Measurements from ENCODE around the gene PPP2R5C. TPM values are rescaled to one million over a fixed set of nuclear protein-coding genes. Genes with fewer than 3 reads are reported as not detected.

PPP2R5C gene
- total RNA-seq, 6 donors from 2014 or later, result 105 to 208 (median 133) TPM

DNA sequence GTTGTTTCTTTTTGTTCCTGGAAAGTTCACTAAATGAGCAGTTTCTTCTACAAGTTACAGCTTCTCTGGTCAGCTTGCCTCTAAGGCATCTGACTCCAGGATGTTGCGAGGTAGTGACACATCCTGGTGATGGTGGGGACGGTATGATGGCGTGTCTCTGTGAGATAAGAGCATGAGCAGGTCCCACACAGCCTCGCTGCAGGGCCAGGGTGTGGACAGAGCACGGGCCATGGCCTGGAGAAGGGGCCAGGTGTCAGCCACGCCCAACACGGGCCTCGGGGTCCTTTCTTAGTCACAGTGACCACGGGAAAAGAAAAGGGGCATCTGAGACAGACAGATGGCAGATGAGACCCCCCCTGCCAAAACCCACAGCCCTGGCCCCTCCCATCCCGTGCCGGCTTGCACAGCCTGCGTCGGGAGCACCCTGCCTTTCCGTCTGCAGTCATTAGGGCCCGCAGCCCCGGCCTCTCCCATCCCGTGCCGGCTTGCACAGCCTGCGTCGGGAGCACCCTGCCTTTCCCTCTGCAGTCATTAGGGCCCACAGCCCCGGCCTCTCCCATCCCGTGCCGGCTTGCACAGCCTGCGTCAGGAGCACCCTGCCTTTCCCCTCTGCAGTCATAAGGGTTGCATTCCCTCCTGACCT lies 123.5 kb downstream of the PPP2R5C start:
- Histone ChIP-seq H3K9me3 (no peaks in the 10 kb centered on the region), H3K4me1 (no peaks in the 10 kb centered on the region), H3K4me3 (no peak overlapping the region), H3K27me3 (no peaks in the 10 kb centered on the region), H3K36me3 (peaks cover 19 to 78% (median 54%) of the 10 kb centered on the region in 4 donors), H3K27ac (no peak overlapping the region)
- no peak for TF ChIP-seq POLR2A (IDR thresholded peaks at IDR 0.05)
- TF ChIP-seq, protein P1, sequence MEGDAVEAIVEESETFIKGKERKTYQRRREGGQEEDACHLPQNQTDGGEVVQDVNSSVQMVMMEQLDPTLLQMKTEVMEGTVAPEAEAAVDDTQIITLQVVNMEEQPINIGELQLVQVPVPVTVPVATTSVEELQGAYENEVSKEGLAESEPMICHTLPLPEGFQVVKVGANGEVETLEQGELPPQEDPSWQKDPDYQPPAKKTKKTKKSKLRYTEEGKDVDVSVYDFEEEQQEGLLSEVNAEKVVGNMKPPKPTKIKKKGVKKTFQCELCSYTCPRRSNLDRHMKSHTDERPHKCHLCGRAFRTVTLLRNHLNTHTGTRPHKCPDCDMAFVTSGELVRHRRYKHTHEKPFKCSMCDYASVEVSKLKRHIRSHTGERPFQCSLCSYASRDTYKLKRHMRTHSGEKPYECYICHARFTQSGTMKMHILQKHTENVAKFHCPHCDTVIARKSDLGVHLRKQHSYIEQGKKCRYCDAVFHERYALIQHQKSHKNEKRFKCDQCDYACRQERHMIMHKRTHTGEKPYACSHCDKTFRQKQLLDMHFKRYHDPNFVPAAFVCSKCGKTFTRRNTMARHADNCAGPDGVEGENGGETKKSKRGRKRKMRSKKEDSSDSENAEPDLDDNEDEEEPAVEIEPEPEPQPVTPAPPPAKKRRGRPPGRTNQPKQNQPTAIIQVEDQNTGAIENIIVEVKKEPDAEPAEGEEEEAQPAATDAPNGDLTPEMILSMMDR (IDR thresholded peaks at IDR 0.05), result no peak
- TF ChIP-seq EP300 (IDR thresholded peaks at IDR 0.05), result no peak
- TF ChIP-seq POLR2AphosphoS5 (IDR thresholded peaks at IDR 0.05), result no peak
- 97% methylated on average over 23 of the region's 24 CpGs for WGBS, 2 donors
- DNase-seq (peak in 1 of 2 donors; percentile 59), ATAC-seq (ENCODE audit: low FRiP score in 2 of 2) (peak in 1 of 2 donors; percentile 41)

DNA sequence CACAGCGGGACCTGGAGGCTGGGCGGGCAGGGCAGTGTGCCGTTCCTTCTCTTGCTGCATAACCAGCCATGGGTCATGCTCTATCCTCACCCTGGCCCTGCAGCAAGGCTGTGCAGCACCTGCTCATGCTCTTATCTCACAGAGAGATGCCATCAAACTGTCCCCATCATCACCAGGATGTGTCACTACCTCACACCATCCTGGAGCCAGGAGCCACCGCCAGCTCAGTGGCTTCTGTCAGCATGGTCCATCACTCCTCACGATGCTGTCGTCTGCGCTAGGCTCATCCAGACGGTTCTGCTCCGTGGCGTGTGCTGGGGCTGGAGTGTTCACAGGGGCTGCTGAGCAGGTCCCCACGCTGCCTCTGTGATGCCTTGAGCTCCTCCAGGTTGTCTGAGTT lies 125.7 kb downstream of the PPP2R5C start:
- TF ChIP-seq, protein P1 (IDR thresholded peaks at IDR 0.05), result no peak
- no peak for TF ChIP-seq EP300 (IDR thresholded peaks at IDR 0.05)
- TF ChIP-seq POLR2AphosphoS5 (IDR thresholded peaks at IDR 0.05), result no peak
- TF ChIP-seq POLR2A (IDR thresholded peaks at IDR 0.05), result no peak
- no peak overlapping the region for H3K27ac ChIP-seq
- WGBS, 2 donors, result 93 to 95% methylated on average over 5 to 11 of the region's 11 CpGs
- no peaks in the 10 kb centered on the region for H3K9me3 ChIP-seq
- DNase-seq, result no peak
- H3K36me3 ChIP-seq, result peaks cover 19 to 86% (median 67%) of the 10 kb centered on the region in 4 donors
- H3K4me1 ChIP-seq, result no peaks in the 10 kb centered on the region
- no peak overlapping the region for H3K4me3 ChIP-seq
- ATAC-seq (ENCODE audit: low FRiP score in 2 of 2), result no peak
- no peaks in the 10 kb centered on the region for H3K27me3 ChIP-seq

DNA sequence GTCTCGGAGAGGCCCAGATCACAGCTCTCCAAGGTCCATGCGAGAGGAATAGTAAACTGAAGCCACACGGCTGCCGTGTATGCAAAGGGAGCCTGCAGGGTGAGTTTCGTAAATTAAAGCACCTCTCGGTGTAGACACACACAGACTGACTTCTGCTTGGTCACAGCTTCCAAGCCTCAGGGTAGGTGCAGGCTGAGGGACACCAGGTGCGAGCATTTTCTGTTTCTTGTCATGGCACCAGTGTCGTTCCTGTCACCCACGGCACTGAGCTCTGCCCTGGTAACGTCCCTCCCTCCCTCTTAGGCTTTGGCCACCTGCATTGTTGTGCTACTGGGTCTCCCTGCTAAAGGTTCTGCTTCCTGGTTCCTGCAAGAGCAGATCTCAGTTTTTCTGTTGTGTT lies 126.7 kb downstream of the PPP2R5C start:
- TF ChIP-seq, protein P1 (IDR thresholded peaks at IDR 0.05), result no peak
- TF ChIP-seq POLR2A (IDR thresholded peaks at IDR 0.05), result no peak
- no peak for TF ChIP-seq EP300 (IDR thresholded peaks at IDR 0.05)
- no peak for TF ChIP-seq POLR2AphosphoS5 (IDR thresholded peaks at IDR 0.05)
- no peaks in the 10 kb centered on the region for H3K27me3 ChIP-seq
- H3K27ac ChIP-seq, result no peak overlapping the region
- DNase-seq, result no peak
- ATAC-seq (ENCODE audit: low FRiP score in 2 of 2), result no peak
- no peaks in the 10 kb centered on the region for H3K9me3 ChIP-seq
- 93 to 96% methylated on average over 10 of the region's 10 CpGs for WGBS, 2 donors
- H3K36me3 ChIP-seq, result peaks cover 21 to 88% (median 68%) of the 10 kb centered on the region in 4 donors
- no peak overlapping the region for H3K4me3 ChIP-seq
- no peaks in the 10 kb centered on the region for H3K4me1 ChIP-seq

DNA sequence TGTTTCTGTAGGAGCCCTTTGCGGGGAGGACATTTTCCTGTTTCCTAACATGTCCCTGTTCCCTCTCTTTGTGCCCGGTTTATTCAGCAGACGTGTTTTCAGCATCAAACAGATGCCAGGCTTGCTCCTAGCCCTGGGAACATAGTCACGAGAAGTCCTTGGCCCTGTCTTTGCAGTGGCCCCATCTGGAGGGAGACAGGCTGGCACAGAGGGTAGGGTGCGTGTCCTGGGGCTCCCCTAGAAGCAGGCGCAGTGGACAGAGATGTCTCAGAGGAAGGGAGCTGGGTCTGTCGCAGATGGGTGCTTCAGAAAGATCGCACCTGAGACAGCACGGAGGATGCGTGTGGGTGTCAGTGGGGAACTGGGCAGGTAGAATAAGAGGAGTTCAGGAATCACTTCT lies 127.9 kb downstream of the PPP2R5C start:
- no peak overlapping the region for H3K4me3 ChIP-seq
- ATAC-seq (ENCODE audit: low FRiP score in 2 of 2) (no peak), DNase-seq (no peak)
- H3K4me1 ChIP-seq, result no peaks in the 10 kb centered on the region
- H3K9me3 ChIP-seq, result no peaks in the 10 kb centered on the region
- no peak overlapping the region for H3K27ac ChIP-seq
- 94 to 97% methylated on average over 10 of the region's 10 CpGs for WGBS, 2 donors
- no peak for TF ChIP-seq EP300 (IDR thresholded peaks at IDR 0.05)
- TF ChIP-seq POLR2A (IDR thresholded peaks at IDR 0.05), result no peak
- no peak for TF ChIP-seq POLR2AphosphoS5 (IDR thresholded peaks at IDR 0.05)
- TF ChIP-seq, protein P1 (IDR thresholded peaks at IDR 0.05), result no peak
- peaks cover 16 to 88% (median 67%) of the 10 kb centered on the region in 4 donors for H3K36me3 ChIP-seq
- no peaks in the 10 kb centered on the region for H3K27me3 ChIP-seq

DNA sequence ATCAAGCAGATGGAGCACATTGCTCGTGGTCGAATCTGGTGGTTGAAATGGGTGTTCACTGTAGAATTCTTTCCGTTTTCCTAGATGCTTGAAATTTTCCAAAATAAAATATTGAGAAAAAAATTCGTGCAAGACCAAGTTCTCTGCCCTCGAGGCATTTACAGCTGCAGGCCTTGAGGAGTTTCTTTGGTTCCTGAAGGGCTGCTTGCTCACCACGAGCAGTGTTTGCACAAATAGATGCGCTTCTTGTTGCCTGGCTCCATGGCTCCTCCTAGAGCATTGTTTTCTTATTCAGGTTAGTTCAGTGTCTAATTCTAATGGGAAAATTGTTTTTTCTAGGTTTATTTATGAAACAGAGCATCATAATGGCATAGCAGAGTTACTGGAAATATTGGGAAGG lies 128.4 kb downstream of the PPP2R5C start:
- H3K4me1 ChIP-seq, result no peaks in the 10 kb centered on the region
- H3K4me3 ChIP-seq, result no peak overlapping the region
- DNase-seq, result no peak
- TF ChIP-seq, protein P1 (IDR thresholded peaks at IDR 0.05), result peak in 1 of 6 experiments; percentile 12
- TF ChIP-seq POLR2A (IDR thresholded peaks at IDR 0.05), result no peak
- no peaks in the 10 kb centered on the region for H3K27me3 ChIP-seq
- H3K27ac ChIP-seq, result no peak overlapping the region
- H3K36me3 ChIP-seq, result peaks cover 11 to 88% (median 66%) of the 10 kb centered on the region in 4 donors
- ATAC-seq (ENCODE audit: low FRiP score in 2 of 2), result no peak
- no peaks in the 10 kb centered on the region for H3K9me3 ChIP-seq
- WGBS, 2 donors, result 76 to 80% methylated on average over 7 of the region's 7 CpGs

Data from upper lobe of left lung (tissue), 6 donors.